H9 (cell line): ENCODE data around the gene MRAP. TPM values are rescaled to one million over a fixed set of nuclear protein-coding genes. Genes with fewer than 3 reads are reported as not detected.

ENCODE experiments used
- DNase-seq: peaks from one replicate; pipeline ENCODE4 v3.0.0-alpha.2; 2017
- H2AFZ ChIP-seq: one replicate; pipeline ENCODE4 v1.6.1; 2013; ENCODE audit warnings: mild to moderate bottlenecking, low read length, control low read depth, moderate library complexity
- H2AK5ac ChIP-seq: 2 replicates; pipeline ENCODE4 v1.6.1; 2013; ENCODE audit warnings: low read length, control low read depth, mixed read lengths; ENCODE audit not compliant: insufficient read length
- H2BK120ac ChIP-seq: one replicate; pipeline ENCODE4 v1.6.1; 2013; ENCODE audit warnings: low read depth, mild to moderate bottlenecking, low read length, control low read depth, inconsistent platforms; ENCODE audit not compliant: poor library complexity, severe bottlenecking
- H2BK12ac ChIP-seq: 2 replicates; pipeline ENCODE4 v1.6.1; 2013; ENCODE audit warnings: low read length, control low read depth, mixed read lengths, low read depth; ENCODE audit not compliant: insufficient read length
- H2BK15ac ChIP-seq: 2 replicates; pipeline ENCODE4 v1.6.1; 2013; ENCODE audit warnings: low read depth, low read length, control low read depth
- H2BK20ac ChIP-seq: one replicate; pipeline ENCODE4 v1.6.1; 2013; ENCODE audit warnings: low read depth, mild to moderate bottlenecking, low read length, control low read depth, inconsistent platforms; ENCODE audit not compliant: poor library complexity, severe bottlenecking
- H2BK5ac ChIP-seq: 2 replicates; pipeline ENCODE4 v1.6.1; 2013; ENCODE audit warnings: low read length, control low read depth, mixed read lengths; ENCODE audit not compliant: insufficient read length
- H3K14ac ChIP-seq: 2 replicates; pipeline ENCODE4 v1.6.1; 2013; ENCODE audit warnings: low read length, control low read depth; ENCODE audit not compliant: insufficient read depth
- H3K18ac ChIP-seq: 2 replicates; pipeline ENCODE4 v1.6.1; 2013; ENCODE audit warnings: low read depth, mild to moderate bottlenecking, mixed read lengths, low read length, control low read depth; ENCODE audit not compliant: insufficient read length
- H3K23ac ChIP-seq: 2 replicates; pipeline ENCODE4 v1.6.1; 2013; ENCODE audit warnings: low read length, control low read depth, mixed read lengths, low read depth; ENCODE audit not compliant: insufficient read length
- H3K23me2 ChIP-seq: 2 replicates; pipeline ENCODE4 v1.6.1; 2013; ENCODE audit warnings: low read depth, mild to moderate bottlenecking, mixed read lengths, low read length, control low read depth; ENCODE audit not compliant: insufficient read length, poor library complexity, severe bottlenecking
- H3K27ac ChIP-seq: 2 replicates; pipeline ENCODE4 v1.5.1; 2013; ENCODE audit warnings: low read length, control low read depth, mixed read lengths, low read depth; ENCODE audit not compliant: insufficient read length
- H3K27me3 ChIP-seq: 2 replicates; pipeline ENCODE4 v1.6.1; 2013; ENCODE audit warnings: low read length, control low read depth, inconsistent platforms; ENCODE audit not compliant: insufficient read depth
- H3K4ac ChIP-seq: 2 replicates; pipeline ENCODE4 v1.6.1; 2013; ENCODE audit warnings: low read depth, mild to moderate bottlenecking, control low read depth, inconsistent platforms, low read length, moderate library complexity
- H3K4me1 ChIP-seq: 2 replicates; pipeline ENCODE4 v1.6.1; 2013; ENCODE audit warnings: low read length, control low read depth, inconsistent platforms; ENCODE audit not compliant: insufficient read depth
- H3K4me2 ChIP-seq: 2 replicates; pipeline ENCODE4 v1.6.1; 2013; ENCODE audit warnings: low read length, control low read depth, mixed read lengths; ENCODE audit not compliant: insufficient read length, insufficient read depth
- H3K56ac ChIP-seq: 2 replicates; pipeline ENCODE4 v1.6.1; 2013; ENCODE audit warnings: low read depth, mild to moderate bottlenecking, mixed read lengths, low read length, control low read depth; ENCODE audit not compliant: insufficient read length
- H3K79me1 ChIP-seq: 2 replicates; pipeline ENCODE4 v1.6.1; 2013; ENCODE audit warnings: low read depth, mild to moderate bottlenecking, moderate library complexity, low read length, control low read depth, inconsistent platforms; ENCODE audit not compliant: insufficient read depth, poor library complexity, severe bottlenecking
- H3K79me2 ChIP-seq: 2 replicates; pipeline ENCODE4 v1.6.1; 2013; ENCODE audit warnings: low read length, control low read depth, inconsistent platforms; ENCODE audit not compliant: insufficient read depth
- H3K9ac ChIP-seq: 2 replicates; pipeline ENCODE4 v1.6.1; 2013; ENCODE audit warnings: low read length, control low read depth, mixed read lengths; ENCODE audit not compliant: insufficient read length; ENCODE audit errors: extremely low read depth
- H3K9me3 ChIP-seq: one replicate; pipeline ENCODE4 v1.6.1; 2013; ENCODE audit warnings: low read depth, low read length, inconsistent platforms; ENCODE audit not compliant: control insufficient read depth
- H3T11ph ChIP-seq: one replicate; pipeline ENCODE4 v1.6.1; 2013; ENCODE audit warnings: mild to moderate bottlenecking, low read length, control low read depth, inconsistent platforms
- H4K20me1 ChIP-seq: one replicate; pipeline ENCODE4 v1.6.1; 2013; ENCODE audit not compliant: control insufficient read depth, insufficient read length, insufficient read depth
- H4K5ac ChIP-seq: 2 replicates; pipeline ENCODE4 v1.6.1; 2013; ENCODE audit warnings: low read depth, mild to moderate bottlenecking, mixed read lengths, low read length, control low read depth; ENCODE audit not compliant: insufficient read length
- H4K8ac ChIP-seq: replicated peaks from 2 replicates; pipeline ENCODE4 v1.6.1; 2013; ENCODE audit warnings: low read length, control low read depth, mixed read lengths, low read depth; ENCODE audit not compliant: insufficient read length
- H4K91ac ChIP-seq: 2 replicates; pipeline ENCODE4 v1.6.1; 2013; ENCODE audit warnings: low read depth, mild to moderate bottlenecking, moderate library complexity, mixed read lengths, low read length, control low read depth; ENCODE audit not compliant: insufficient read length
- H3K27ac Mint-ChIP-seq, 3 experiments: 2 replicates in 2 of 3; 3 replicates in 1 of 3; pipeline ENCODE4 v1.8.0; 2020 to 2021; ENCODE audit warnings: mixed read lengths in 3 of 3, mild to moderate bottlenecking in 1 of 3, moderate library complexity in 1 of 3
- H3K27me3 Mint-ChIP-seq: 2 replicates; pipeline ENCODE4 v1.8.0; 2021; ENCODE audit warnings: low read depth, mild to moderate bottlenecking, moderate library complexity, mixed read lengths
- H3K36me3 Mint-ChIP-seq, 3 experiments: 2 replicates in 2 of 3; 3 replicates in 1 of 3; pipeline ENCODE4 v1.8.0; 2020 to 2021; ENCODE audit warnings: low read depth in 3 of 3, mixed read lengths in 3 of 3; ENCODE audit not compliant: insufficient read depth in 1 of 3
- H3K4me1 Mint-ChIP-seq, 2 experiments: 2 replicates each; pipeline ENCODE4 v1.8.0; 2020; ENCODE audit warnings: mixed read lengths in 2 of 2
- H3K4me3 Mint-ChIP-seq, 2 experiments: 2 replicates in 1 of 2; 3 replicates in 1 of 2; pipeline ENCODE4 v1.8.0; 2020 to 2021; ENCODE audit warnings: mild to moderate bottlenecking in 2 of 2, mixed read lengths in 2 of 2, moderate library complexity in 1 of 2
- H3K9me3 Mint-ChIP-seq, 2 experiments: 2 replicates in 1 of 2; 3 replicates in 1 of 2; pipeline ENCODE4 v1.8.0; 2020; ENCODE audit warnings: mild to moderate bottlenecking in 2 of 2, mixed read lengths in 2 of 2, moderate library complexity in 1 of 2
- CTCF ChIP-seq: fragments of 200-600 bp; sonication (generic); conservative IDR thresholded peaks from 3 replicates; pipeline ENCODE4 v1.8.0; 2021; ENCODE audit warnings: antibody characterized with exemption, mild to moderate bottlenecking
- WGBS: extraction: QIAGEN DNeasy Blood & Tissue Kit; methylation state at CpG from one replicate; pipeline ENCODE4 v1.1.7; 2013; ENCODE audit warnings: missing lambda C conversion rate, low lambda C conversion rate, mixed read lengths; ENCODE audit not compliant: insufficient read length; ENCODE audit errors: extremely low coverage; 5-methylcytosine and 5-hydroxymethylcytosine counted together
- total RNA-seq: library from RNA; stranded (reverse); gene quantifications from 2 replicates; pipeline ENCODE4 v1.2.1, GENCODE V29; 2021

The MRAP gene
- total RNA-seq, 1 experiment from 2014 or later, result not detected

- H3K79me2 ChIP-seq, result peaks cover 2% of the 10 kb centered on the region; the same call in 1 of the 2 replicates
- TF ChIP-seq CTCF, result 0 out of 3 replicates have a peak, but pooled peaks have one; percentile 16
- Mint-ChIP-seq H3K36me3 (peaks cover 3 to 19% (median 19%) of the 10 kb centered on the region in 3 experiments; a peak in 5 of 7 replicates), H3K27me3 (no peaks in the 10 kb centered on the region; the same call in 1 of the 2 replicates), H3K27ac (peak within 1 kb of the TSS; percentile 95 to 97 (median 96)), H3K4me3 (peak within 1 kb of the TSS; percentile 99 to 100), H3K4me1 (peaks cover 12 to 18% of the 10 kb centered on the region in 2 experiments; a peak in 3 of 4 replicates), H3K9me3 (no peaks in the 10 kb centered on the region)
- no peaks in the 10 kb centered on the region for H3K79me1 ChIP-seq
- no peak within 1 kb of the TSS for H2BK12ac ChIP-seq
- no peak within 1 kb of the TSS for H2BK20ac ChIP-seq
- peaks cover 10% of the 10 kb centered on the region for H3K23me2 ChIP-seq
- H3K9ac ChIP-seq, result peak within 1 kb of the TSS; percentile 58
- peak; percentile 95 for DNase-seq
- H3K18ac ChIP-seq, result no peak within 1 kb of the TSS
- no peak within 1 kb of the TSS for H2AFZ ChIP-seq
- H2BK5ac ChIP-seq, result no peak within 1 kb of the TSS
- H3K27me3 ChIP-seq, result no peaks in the 10 kb centered on the region
- no peaks in the 10 kb centered on the region for H3K4me1 ChIP-seq
- no peak within 1 kb of the TSS for H4K5ac ChIP-seq
- no peak within 1 kb of the TSS for H4K91ac ChIP-seq
- no peaks in the 10 kb centered on the region for H3K9me3 ChIP-seq
- peak within 1 kb of the TSS; percentile 92 for H3K4me2 ChIP-seq
- H3K14ac ChIP-seq, result 0 out of 2 replicates have a peak within 1 kb of the TSS, but pooled peaks have one; percentile 7
- H3K27ac ChIP-seq, result no peak within 1 kb of the TSS
- H3K56ac ChIP-seq, result no peak within 1 kb of the TSS
- no CpG with 5 or more reads among the region's 69 CpGs for WGBS
- no peak within 1 kb of the TSS for H2BK15ac ChIP-seq
- H3K23ac ChIP-seq, result no peak within 1 kb of the TSS
- no peak within 1 kb of the TSS for H2BK120ac ChIP-seq
- H3T11ph ChIP-seq, result no peak within 1 kb of the TSS
- no peak within 1 kb of the TSS for H4K8ac ChIP-seq
- no peak within 1 kb of the TSS for H2AK5ac ChIP-seq
- no peaks in the 10 kb centered on the region for H4K20me1 ChIP-seq
- no peak within 1 kb of the TSS for H3K4ac ChIP-seq
Measured at GRCh38 chr21:32278518-32279376, 19.9 kb upstream of the MRAP start, which contains the start of gene MIS18A. MIS18A (minus strand) TSS chr21:32279049; CDS start chr21:32279014, 35 bp downstream.
